Muscle layer of colon (tissue), 2 donors: ENCODE results near the gene PARVA.
A peak's percentile ranks its signal among the peaks of the same experiment; 100 is the strongest.
"Not testable (repeated sequence)": the region's sequence is repeated elsewhere in the genome, so short reads cannot be mapped to it uniquely, and the experiment has no call there.

Experiments used
- H3K27ac ChIP-seq: one replicate; pipeline ENCODE4 v1.7.0; 2013; ENCODE audit warnings: low read depth, mild to moderate bottlenecking, low read length, moderate library complexity
- H3K27me3 ChIP-seq, 2 donors: one replicate each; pipeline ENCODE4 v1.7.0; 2013; ENCODE audit warnings: low read length in 2 of 2, mild to moderate bottlenecking in 2 of 2; ENCODE audit not compliant: insufficient read depth in 2 of 2, control insufficient read depth in 1 of 2
- H3K36me3 ChIP-seq: one replicate; pipeline ENCODE4 v1.7.0; 2013; ENCODE audit warnings: mild to moderate bottlenecking, low read length; ENCODE audit not compliant: insufficient read depth
- H3K4me1 ChIP-seq: one replicate; pipeline ENCODE4 v1.7.0; 2013; ENCODE audit warnings: mild to moderate bottlenecking, low read length; ENCODE audit not compliant: insufficient read depth
- H3K4me3 ChIP-seq, 2 donors: one replicate each; pipeline ENCODE4 v1.7.0; 2013; ENCODE audit warnings: low read length in 2 of 2, low read depth in 1 of 2, mild to moderate bottlenecking in 1 of 2, moderate library complexity in 1 of 2
- H3K9ac ChIP-seq: one replicate; pipeline ENCODE4 v1.7.0; 2013; ENCODE audit warnings: low read length
- H3K9me3 ChIP-seq: one replicate; pipeline ENCODE4 v1.7.0; 2013; ENCODE audit warnings: mild to moderate bottlenecking, low read length
- donor health status: abdominal sarcoma.
- donor health status: Adenocarcinoma of cecum.

Gene PARVA

GRCh38 chr11:12377106-12377823, at the start of gene PARVA:
PARVA (plus strand) TSS chr11:12377571; CDS start chr11:12377648, 77 bp downstream.
- Histone ChIP-seq H3K27ac (peak within 1 kb of the TSS; percentile 93), H3K4me1 (peaks cover 53% of the 10 kb centered on the region), H3K36me3 (peaks cover 20% of the 10 kb centered on the region)

GRCh38 chr11:12329169-12329568, 48.2 kb upstream of the PARVA start:
- Histone ChIP-seq H3K36me3 (no peaks in the 10 kb centered on the region), H3K27ac (peak overlapping the region; percentile 52), H3K27me3 (no peaks in the 10 kb centered on the region), H3K9me3 (no peaks in the 10 kb centered on the region), H3K9ac (no peak overlapping the region), H3K4me1 (peaks cover 49% of the 10 kb centered on the region), H3K4me3 (peak overlapping the region in 1 of 2 donors; percentile 3)

More at GRCh38 chr11:12377106-12377823, at the start of gene PARVA:
- no peaks in the 10 kb centered on the region for H3K27me3 ChIP-seq
- no peaks in the 10 kb centered on the region for H3K9me3 ChIP-seq
- peak within 1 kb of the TSS; percentile 65 to 69 for H3K4me3 ChIP-seq
- H3K9ac ChIP-seq, result peak within 1 kb of the TSS; percentile 72

- H3K9ac ChIP-seq, result no peak overlapping the region
- no peaks in the 10 kb centered on the region for H3K36me3 ChIP-seq
- H3K9me3 ChIP-seq, result no peaks in the 10 kb centered on the region
- peak overlapping the region; percentile 52 for H3K27ac ChIP-seq
- no peak overlapping the region for H3K4me3 ChIP-seq
- H3K4me1 ChIP-seq, result peaks cover 49% of the 10 kb centered on the region
- no peaks in the 10 kb centered on the region for H3K27me3 ChIP-seq
Observed at GRCh38 chr11:12329797-12330196, 47.6 kb upstream of the PARVA start.

- Histone ChIP-seq H3K9me3 (no peaks in the 10 kb centered on the region), H3K9ac (peak overlapping the region; percentile 7), H3K4me3 (no peak overlapping the region), H3K36me3 (no peaks in the 10 kb centered on the region), H3K27me3 (no peaks in the 10 kb centered on the region), H3K27ac (peak overlapping the region; percentile 52), H3K4me1 (peaks cover 47% of the 10 kb centered on the region)
Observed at GRCh38 chr11:12330485-12331231, 46.7 kb upstream of the PARVA start.

- no peak overlapping the region for H3K4me3 ChIP-seq
- no peaks in the 10 kb centered on the region for H3K27me3 ChIP-seq
- H3K27ac ChIP-seq, result peak overlapping the region; percentile 52
- no peaks in the 10 kb centered on the region for H3K9me3 ChIP-seq
- H3K4me1 ChIP-seq, result peaks cover 40% of the 10 kb centered on the region
- H3K9ac ChIP-seq, result peak overlapping the region; percentile 7
- no peaks in the 10 kb centered on the region for H3K36me3 ChIP-seq
Observed at GRCh38 chr11:12331239-12331874, 46.0 kb upstream of the PARVA start.

- H3K4me3 ChIP-seq, result no peak overlapping the region
- no peaks in the 10 kb centered on the region for H3K36me3 ChIP-seq
- H3K27me3 ChIP-seq, result no peaks in the 10 kb centered on the region
- H3K27ac ChIP-seq, result no peak overlapping the region
- H3K9me3 ChIP-seq, result no peaks in the 10 kb centered on the region
- no peak overlapping the region for H3K9ac ChIP-seq
- H3K4me1 ChIP-seq, result no peaks in the 10 kb centered on the region
Observed at GRCh38 chr11:12343526-12343925, 33.8 kb upstream of the PARVA start.

- H3K4me3 ChIP-seq, result no peak overlapping the region
- no peaks in the 10 kb centered on the region for H3K27me3 ChIP-seq
- no peak overlapping the region for H3K9ac ChIP-seq
- no peaks in the 10 kb centered on the region for H3K36me3 ChIP-seq
- no peaks in the 10 kb centered on the region for H3K4me1 ChIP-seq
- no peaks in the 10 kb centered on the region for H3K9me3 ChIP-seq
- no peak overlapping the region for H3K27ac ChIP-seq
Observed at GRCh38 chr11:12353534-12353933, 23.8 kb upstream of the PARVA start.

- no peak overlapping the region for H3K9ac ChIP-seq
- no peak overlapping the region for H3K27ac ChIP-seq
- H3K4me3 ChIP-seq, result no peak overlapping the region
- H3K4me1 ChIP-seq, result no peaks in the 10 kb centered on the region
- H3K9me3 ChIP-seq, result no peaks in the 10 kb centered on the region
- H3K36me3 ChIP-seq, result no peaks in the 10 kb centered on the region
- no peaks in the 10 kb centered on the region for H3K27me3 ChIP-seq
Observed at GRCh38 chr11:12354750-12355545, 22.4 kb upstream of the PARVA start.

GRCh38 chr11:12356944-12357655, 20.3 kb upstream of the PARVA start:
- Histone ChIP-seq H3K4me1 (peaks cover 19% of the 10 kb centered on the region), H3K27me3 (no peaks in the 10 kb centered on the region), H3K4me3 (no peak overlapping the region), H3K9me3 (no peaks in the 10 kb centered on the region), H3K27ac (no peak overlapping the region), H3K36me3 (no peaks in the 10 kb centered on the region), H3K9ac (no peak overlapping the region)

GRCh38 chr11:12357697-12358096, 19.7 kb upstream of the PARVA start:
- H3K27ac ChIP-seq, H3K36me3 ChIP-seq, H3K9ac ChIP-seq, H3K27me3 ChIP-seq, H3K9me3 ChIP-seq, H3K4me3 ChIP-seq: not testable (repeated sequence)
- peaks cover 23% of the 10 kb centered on the region for H3K4me1 ChIP-seq
